Vagina (tissue), 2 donors: Measurements from ENCODE around the gene KDM4C. TPM values are rescaled to one million over a fixed set of nuclear protein-coding genes. Genes with fewer than 3 reads are reported as not detected.

Source experiments
- DNase-seq, 2 donors: peaks; one replicate each; pipeline ENCODE4 v3.0.0-alpha.2; 2017; ENCODE audit errors: extremely low spot score in 2 of 2
- H3K27ac ChIP-seq: fragments of 200-600 bp; sonication (generic); one replicate; pipeline ENCODE4 v1.5.1; 2019
- H3K27me3 ChIP-seq: fragments of 200-600 bp; sonication (generic); one replicate; pipeline ENCODE4 v1.5.1; 2019
- H3K36me3 ChIP-seq, 2 donors: fragments of 200-600 bp; sonication (generic); one replicate each; pipeline ENCODE4 v1.5.1; 2017 to 2019
- H3K4me1 ChIP-seq: fragments of 200-600 bp; sonication (generic); one replicate; pipeline ENCODE4 v1.5.1; 2019
- H3K4me3 ChIP-seq, 2 donors: fragments of 200-600 bp; sonication (generic); 1 replicate in 1 of 2; 2 replicates in 1 of 2; pipeline ENCODE4 v1.5.1; 2016 to 2019
- H3K9me3 ChIP-seq: fragments of 200-600 bp; sonication (generic); one replicate; pipeline ENCODE4 v1.5.1; 2019
- CTCF ChIP-seq, 3 experiments: fragments of 450-650 bp in 2 of 3; fragments of 200-600 bp in 1 of 3; sonication (generic) in 1 of 3; IDR thresholded peaks; one replicate each; pipeline ENCODE4 v1.5.1; 2017 to 2019; ENCODE audit warnings: antibody characterized with exemption in 3 of 3, mild to moderate bottlenecking in 2 of 3, moderate library complexity in 2 of 3
- POLR2A ChIP-seq, 2 donors: fragments of 450-650 bp; IDR thresholded peaks; one replicate each; pipeline ENCODE4 v1.6.1; 2017; ENCODE audit warnings: antibody characterized with exemption in 2 of 2, mild to moderate bottlenecking in 2 of 2, moderate library complexity in 2 of 2
- POLR2AphosphoS5 ChIP-seq, 2 donors: sonication (generic); formaldehyde crosslinking; IDR thresholded peaks; one replicate each; pipeline ENCODE4 v1.9.0; 2017; ENCODE audit warnings: antibody characterized with exemption in 2 of 2, mild to moderate bottlenecking in 2 of 2, low read depth in 1 of 2; ENCODE audit not compliant: insufficient read depth in 1 of 2
- intact Hi-C: fragments of 100-400 bp; cut with DNase I; formaldehyde crosslinking; loops from one replicate; pipeline ENCODE4 v1.15.1; 2023
- total RNA-seq: library from RNA; depleted of rRNA; stranded (reverse); fragments of >200 nt; gene quantifications from one replicate; pipeline ENCODE4 v1.2.3, GENCODE V29; 2016

Gene KDM4C
- total RNA-seq, 1 donor from 2014 or later: 35.6 TPM

- H3K36me3 ChIP-seq: no peaks in the 10 kb centered on the region
- H3K4me1 ChIP-seq: no peaks in the 10 kb centered on the region
- DNase-seq: no peak
- no peak overlapping the region for H3K4me3 ChIP-seq
- intact Hi-C loops: no loop called here
- TF ChIP-seq POLR2A (IDR thresholded peaks at IDR 0.05): no peak
- no peak for TF ChIP-seq CTCF (IDR thresholded peaks at IDR 0.05)
- TF ChIP-seq POLR2AphosphoS5 (IDR thresholded peaks at IDR 0.05; ENCODE audit: insufficient read depth in 1 of 2, low read depth in 1 of 2): no peak
- H3K27me3 ChIP-seq: no peaks in the 10 kb centered on the region
- no peaks in the 10 kb centered on the region for H3K9me3 ChIP-seq
- no peak overlapping the region for H3K27ac ChIP-seq
These were observed 215.3 kb downstream of the KDM4C start for GRCh38 chr9:6973089-6973488.

GRCh38 chr9:6973762-6974161, 216.0 kb downstream of the KDM4C start:
- no peak for DNase-seq
- intact Hi-C loops: no loop called here
- H3K27ac ChIP-seq: no peak overlapping the region

GRCh38 chr9:6975198-6975597, 217.4 kb downstream of the KDM4C start:
- no peaks in the 10 kb centered on the region for H3K27me3 ChIP-seq
- intact Hi-C loops: no loop called here
- TF ChIP-seq CTCF (IDR thresholded peaks at IDR 0.05) (no peak), POLR2A (IDR thresholded peaks at IDR 0.05) (no peak), POLR2AphosphoS5 (IDR thresholded peaks at IDR 0.05; ENCODE audit: insufficient read depth in 1 of 2, low read depth in 1 of 2) (no peak)
- H3K4me3 ChIP-seq: no peak overlapping the region
- H3K9me3 ChIP-seq: no peaks in the 10 kb centered on the region
- no peak for DNase-seq
- no peaks in the 10 kb centered on the region for H3K4me1 ChIP-seq
- no peak overlapping the region for H3K27ac ChIP-seq
- no peaks in the 10 kb centered on the region for H3K36me3 ChIP-seq

More at GRCh38 chr9:6973762-6974161, 216.0 kb downstream of the KDM4C start:
- no peaks in the 10 kb centered on the region for H3K9me3 ChIP-seq
- no peak overlapping the region for H3K4me3 ChIP-seq
- no peaks in the 10 kb centered on the region for H3K27me3 ChIP-seq
- no peaks in the 10 kb centered on the region for H3K36me3 ChIP-seq
- no peaks in the 10 kb centered on the region for H3K4me1 ChIP-seq
- TF ChIP-seq POLR2AphosphoS5 (IDR thresholded peaks at IDR 0.05; ENCODE audit: insufficient read depth in 1 of 2, low read depth in 1 of 2) (no peak), CTCF (IDR thresholded peaks at IDR 0.05) (no peak), POLR2A (IDR thresholded peaks at IDR 0.05) (no peak)

GRCh38 chr9:6977761-6978160, 220.0 kb downstream of the KDM4C start:
- DNase-seq: no peak
- H3K27me3 ChIP-seq: no peaks in the 10 kb centered on the region
- H3K36me3 ChIP-seq: peaks cover 0 to 8% of the 10 kb centered on the region in 2 donors
- no peak overlapping the region for H3K27ac ChIP-seq
- TF ChIP-seq POLR2A (IDR thresholded peaks at IDR 0.05): no peak
- no peak for TF ChIP-seq POLR2AphosphoS5 (IDR thresholded peaks at IDR 0.05; ENCODE audit: insufficient read depth in 1 of 2, low read depth in 1 of 2)
- TF ChIP-seq CTCF (IDR thresholded peaks at IDR 0.05): no peak
- H3K4me3 ChIP-seq: no peak overlapping the region
- intact Hi-C loops: no loop called here
- no peaks in the 10 kb centered on the region for H3K9me3 ChIP-seq
- no peaks in the 10 kb centered on the region for H3K4me1 ChIP-seq

- H3K9me3 ChIP-seq: no peaks in the 10 kb centered on the region
These were observed 220.8 kb downstream of the KDM4C start for GRCh38 chr9:6978591-6978990.

More at GRCh38 chr9:6978591-6978990, 220.8 kb downstream of the KDM4C start:
- peaks cover 0 to 9% of the 10 kb centered on the region in 2 donors for H3K36me3 ChIP-seq
- no peaks in the 10 kb centered on the region for H3K27me3 ChIP-seq
- H3K4me3 ChIP-seq: no peak overlapping the region
- H3K27ac ChIP-seq: no peak overlapping the region
- TF ChIP-seq POLR2AphosphoS5 (IDR thresholded peaks at IDR 0.05; ENCODE audit: insufficient read depth in 1 of 2, low read depth in 1 of 2) (no peak), POLR2A (IDR thresholded peaks at IDR 0.05) (no peak), CTCF (IDR thresholded peaks at IDR 0.05) (no peak)
- DNase-seq: no peak
- H3K4me1 ChIP-seq: no peaks in the 10 kb centered on the region
- intact Hi-C loops: no loop called here
